Pons (tissue), 1 donor: ENCODE measurements around the gene BTLA.
"Not testable (repeated sequence)": the region's sequence is repeated elsewhere in the genome, so short reads cannot be mapped to it uniquely, and the experiment has no call there.

Source experiments
- DNase-seq: peaks from one replicate; pipeline ENCODE4 v3.0.0-alpha.2; 2016; ENCODE audit warnings: low spot score

BTLA gene

DNA sequence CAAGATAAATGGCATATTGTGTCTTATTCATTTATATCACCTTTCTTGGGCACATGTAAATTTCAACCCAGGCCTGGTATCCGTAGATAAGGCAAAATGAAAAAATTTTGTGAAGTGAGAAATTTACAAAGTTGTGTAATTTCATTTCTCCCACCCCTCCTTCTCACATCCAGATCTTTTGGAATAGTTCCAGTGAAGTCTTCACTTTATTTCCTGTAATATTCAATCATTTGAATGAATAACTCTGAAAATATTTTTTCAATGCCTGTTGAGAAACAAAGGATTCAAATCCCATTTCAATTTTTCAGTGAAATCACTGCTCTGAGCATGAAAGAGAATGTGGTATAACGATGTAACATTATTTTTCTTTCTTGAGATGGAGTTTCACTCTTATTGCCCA lies 53.4 kb downstream of the BTLA start:
- no peak for DNase-seq

DNA sequence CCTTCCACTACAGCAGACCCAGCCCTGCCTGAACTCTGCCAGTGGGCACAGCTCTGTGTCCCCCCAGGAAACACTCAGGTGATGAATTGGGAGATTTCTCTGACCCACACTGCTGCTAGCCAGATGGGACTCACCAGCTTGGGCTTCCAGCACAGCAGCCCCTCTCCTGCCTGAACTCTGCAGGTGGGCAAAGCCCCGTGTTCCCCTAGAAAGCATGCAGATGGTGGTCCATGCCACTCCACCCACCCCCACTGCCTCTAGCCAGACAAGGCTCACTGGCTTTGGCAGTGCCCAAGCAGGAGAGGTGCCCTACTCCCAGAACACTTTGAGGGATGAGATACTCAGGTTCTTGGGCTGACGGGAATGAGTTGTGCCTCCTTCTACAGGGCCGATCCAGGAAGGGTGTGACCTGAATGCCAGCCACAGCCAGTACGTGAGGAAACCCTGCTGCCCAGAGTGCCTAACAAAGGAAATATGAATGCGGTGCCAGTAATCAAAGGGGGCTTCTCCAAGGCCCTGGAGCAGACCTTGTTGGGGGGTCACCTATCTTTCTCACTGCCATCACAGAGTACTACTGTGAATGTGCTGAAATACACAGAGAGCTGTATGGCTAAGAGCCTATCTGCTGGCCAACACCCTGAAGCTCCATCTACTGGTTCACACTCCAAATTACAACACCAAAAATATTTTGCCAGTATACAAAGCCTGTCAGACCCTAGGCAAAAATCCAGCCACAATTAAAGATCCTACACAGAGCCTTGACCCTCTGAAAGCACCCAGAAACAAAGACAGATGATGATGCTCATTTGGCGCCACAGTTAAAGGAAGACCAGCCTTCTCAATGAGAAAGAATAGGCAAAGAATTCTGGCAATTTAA lies 61.9 kb downstream of the BTLA start:
- DNase-seq = no peak

DNA sequence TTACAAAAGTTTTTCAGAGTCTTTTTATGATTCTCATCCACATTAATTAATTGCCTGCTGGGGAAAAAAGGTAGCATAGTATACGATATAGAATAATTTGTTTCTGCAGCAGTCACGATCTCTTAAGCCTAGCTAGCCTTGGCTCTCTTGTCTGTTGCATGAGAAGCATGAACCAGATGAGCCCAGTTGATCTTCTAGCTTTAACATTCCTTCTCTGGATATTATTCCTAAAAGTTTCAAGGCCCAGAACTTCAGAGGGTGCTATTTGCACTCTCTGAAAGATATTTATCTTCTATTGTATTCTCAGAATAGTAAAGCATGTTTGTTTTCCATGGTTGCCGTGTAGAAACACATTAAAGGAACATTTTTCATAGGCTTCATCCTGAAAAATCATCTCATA lies 69.3 kb downstream of the BTLA start:
- DNase-seq = no peak

DNA sequence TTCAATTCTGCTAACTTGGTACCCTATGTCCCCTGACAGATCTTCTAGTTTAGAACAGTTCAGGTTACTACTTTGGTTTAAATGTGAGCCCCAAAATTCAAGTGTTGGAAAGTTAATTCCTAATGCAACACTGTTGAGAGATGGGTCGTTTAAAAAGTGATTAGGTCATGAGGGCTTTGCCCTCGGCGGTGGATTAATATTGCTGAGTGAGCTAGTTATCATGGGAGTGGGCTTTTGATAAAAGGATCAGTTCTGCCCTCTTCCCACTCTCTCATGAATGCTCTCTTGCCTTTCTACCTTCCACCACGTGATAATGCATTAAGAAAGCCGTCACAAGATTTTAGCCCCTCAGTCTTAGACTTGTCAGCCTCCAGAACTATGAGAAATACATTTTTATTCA lies 72.1 kb downstream of the BTLA start:
- DNase-seq = no peak

DNA sequence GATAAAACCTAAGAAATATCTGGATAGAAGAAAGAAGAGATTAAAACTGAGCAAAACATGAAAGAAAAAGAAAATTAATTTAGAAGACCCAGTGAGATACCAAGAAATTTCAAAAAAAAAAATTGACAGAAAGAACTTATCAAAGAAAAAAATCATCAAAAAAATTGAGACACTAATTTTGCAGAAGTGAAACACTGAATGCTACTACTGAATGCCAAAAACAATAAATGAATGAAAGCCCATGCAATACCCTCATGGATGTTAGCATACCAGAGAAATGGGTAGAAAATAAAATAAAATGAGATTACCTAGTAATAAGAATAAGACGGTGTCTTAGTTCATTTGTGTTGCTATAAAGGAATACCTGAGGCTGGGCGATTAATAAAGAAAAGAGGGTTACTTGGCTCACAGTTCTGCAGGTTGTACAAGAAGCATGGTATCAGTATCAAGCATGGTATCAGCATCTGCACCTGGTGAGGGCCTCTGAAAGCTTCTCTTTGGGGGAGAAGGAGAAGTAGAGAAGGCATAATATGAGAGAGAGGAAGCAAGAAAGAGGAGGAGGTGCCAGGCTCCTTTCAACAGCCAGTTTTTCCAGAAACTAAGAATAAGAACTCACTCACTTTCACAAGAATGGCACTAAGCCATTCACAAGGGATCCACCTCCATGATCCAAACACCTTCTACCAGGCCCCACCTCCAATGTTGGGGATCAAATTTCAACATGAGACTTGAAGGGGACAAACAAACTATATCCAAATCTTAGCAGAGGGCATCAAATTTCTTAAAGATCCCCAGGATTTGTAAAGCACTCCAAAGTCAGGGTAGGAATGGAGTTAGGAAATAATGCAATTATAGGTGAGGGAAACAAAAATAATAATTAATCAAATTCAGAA lies 73.2 kb downstream of the BTLA start:
- DNase-seq = no peak

DNA sequence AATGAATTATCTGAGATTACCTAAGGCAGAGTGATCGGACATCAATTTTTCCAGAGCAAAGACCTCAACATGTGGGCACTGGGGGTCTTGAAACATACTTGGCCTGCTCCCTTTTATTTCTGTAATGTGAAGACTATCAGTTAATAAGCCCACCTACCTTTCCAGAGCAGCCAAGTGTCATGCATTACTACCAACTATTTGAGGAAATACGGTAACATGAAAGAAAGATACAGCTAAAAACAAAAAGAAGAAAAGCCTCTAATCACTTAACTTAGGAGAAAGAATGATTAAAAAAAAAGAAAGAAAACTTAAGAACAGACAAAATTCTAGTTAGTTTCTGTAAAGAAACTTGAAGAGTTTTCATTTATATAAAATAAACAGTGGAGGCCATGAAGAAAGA lies 73.9 kb downstream of the BTLA start:
- no peak for DNase-seq

DNA sequence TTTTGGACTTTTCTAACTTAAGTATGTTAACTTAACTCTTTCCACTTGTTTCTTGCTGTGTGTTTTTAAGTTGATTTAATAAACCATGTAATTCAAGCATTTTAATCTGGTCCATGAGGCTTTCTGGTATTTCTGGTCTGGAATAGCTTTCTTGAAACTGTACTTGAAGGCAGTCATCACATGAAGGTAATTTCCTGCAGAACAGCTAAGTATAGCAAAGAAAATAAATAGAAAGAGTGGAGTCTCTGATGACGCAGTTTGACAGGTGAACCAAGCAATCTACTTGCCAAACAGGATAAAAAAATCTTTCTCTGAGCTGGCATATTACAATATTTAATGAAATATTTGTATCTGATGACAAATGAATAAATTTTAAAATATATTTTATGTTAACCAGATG lies 74.9 kb downstream of the BTLA start:
- no peak for DNase-seq

DNA sequence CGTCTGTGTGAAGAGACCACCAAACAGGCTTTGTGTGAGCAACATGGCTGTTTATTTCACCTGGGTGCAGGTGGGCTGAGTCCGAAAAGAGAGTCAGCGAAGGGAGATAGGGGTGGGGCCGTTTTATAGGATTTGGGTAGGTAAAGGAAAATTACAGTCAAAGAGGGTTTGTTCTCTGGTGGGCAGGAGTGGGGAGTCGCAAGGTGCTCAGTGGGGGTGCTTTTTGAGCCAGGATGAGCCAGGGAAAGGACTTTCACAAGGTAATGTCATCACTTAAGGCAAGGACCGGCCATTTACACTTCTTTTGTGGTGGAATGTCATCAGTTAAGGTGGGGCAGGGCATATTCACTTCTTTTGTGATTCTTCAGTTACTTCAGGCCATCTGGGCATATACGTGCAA lies 76.4 kb downstream of the BTLA start:
- DNase-seq = not testable (repeated sequence)

DNA sequence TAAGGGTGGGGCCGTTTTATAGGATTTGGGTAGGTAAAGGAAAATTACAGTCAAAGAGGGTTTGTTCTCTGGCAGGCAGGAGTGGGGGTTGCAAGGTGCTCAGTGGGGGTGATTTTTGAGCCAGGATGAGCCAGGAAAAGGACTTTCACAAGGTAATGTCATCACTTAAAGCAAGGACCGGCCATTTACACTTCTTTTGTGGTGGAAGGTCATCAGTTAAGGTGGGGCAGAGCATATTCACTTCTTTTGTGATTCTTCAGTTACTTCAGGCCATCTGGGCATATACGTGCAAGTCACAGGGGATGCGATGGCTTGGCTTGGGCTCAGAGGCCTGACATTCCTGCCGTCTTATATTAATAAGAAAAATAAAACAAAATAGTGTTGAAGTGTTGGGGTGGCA lies 80.7 kb downstream of the BTLA start:
- not testable (repeated sequence) for DNase-seq

DNA sequence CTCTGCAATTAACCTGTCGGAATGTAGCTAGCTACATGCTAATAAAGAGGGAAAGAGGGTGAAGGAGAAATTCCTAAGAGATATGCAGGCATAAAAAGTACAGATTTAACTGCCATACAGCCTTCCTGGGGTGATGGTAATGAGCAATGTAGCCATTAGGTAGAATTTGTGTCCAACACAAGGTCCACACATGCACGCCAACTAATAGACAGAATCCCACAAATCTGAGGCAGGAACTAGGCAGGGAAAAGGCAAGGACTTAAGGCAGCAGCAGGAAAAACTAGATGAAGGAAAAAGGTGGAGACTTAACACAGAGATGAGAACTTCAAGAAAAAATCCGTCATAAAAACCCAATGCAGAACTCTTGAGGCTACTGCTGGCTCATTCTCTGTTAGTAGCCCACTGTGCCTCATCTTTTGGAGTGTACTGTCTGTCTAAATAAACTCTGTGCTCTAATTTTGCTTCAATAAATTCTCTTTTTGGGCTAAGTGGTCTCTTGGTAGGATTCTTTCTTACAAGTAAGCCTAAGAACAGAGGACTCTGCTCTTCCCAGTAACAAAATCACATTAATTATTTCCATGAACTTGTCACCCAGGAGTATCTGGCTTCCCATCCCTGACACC lies 81.5 kb downstream of the BTLA start:
- no peak for DNase-seq

DNA sequence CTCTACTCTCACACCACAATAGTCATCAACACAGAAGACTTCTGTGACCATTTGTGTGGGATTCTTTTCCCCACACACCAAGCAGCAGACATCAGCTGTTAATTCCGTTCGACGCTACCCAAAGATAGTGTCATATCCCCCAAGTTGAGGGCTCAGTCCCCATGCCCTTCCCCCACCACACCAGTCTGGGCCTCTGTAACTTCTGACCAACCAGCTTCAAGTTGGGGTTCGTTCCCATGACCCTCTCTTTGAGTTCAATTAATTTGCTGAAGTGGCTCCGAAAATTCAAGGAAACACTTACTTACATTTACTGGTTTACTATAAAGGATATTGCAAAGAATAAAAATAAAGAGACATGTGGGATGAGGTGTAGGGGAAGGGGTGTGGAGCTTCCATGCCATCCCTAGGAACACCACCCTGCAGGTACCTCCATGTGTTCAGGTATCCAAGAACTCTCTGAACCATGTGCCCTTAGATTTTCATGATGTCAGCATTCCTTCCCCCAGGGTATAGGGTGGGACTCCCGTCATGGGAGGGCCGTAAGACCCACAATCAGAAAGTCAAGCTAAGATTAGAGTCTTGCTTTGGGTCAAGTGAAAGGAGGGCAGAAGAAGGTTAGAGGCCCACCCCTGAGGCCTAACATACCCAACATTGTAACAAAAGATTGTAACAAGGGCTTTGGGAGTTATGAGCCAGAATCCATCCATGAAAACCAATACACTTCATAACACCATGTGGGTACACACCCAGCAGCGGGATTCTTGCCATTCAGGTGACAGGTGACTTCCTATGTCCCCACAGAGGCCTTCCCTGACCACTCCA lies 82.7 kb downstream of the BTLA start:
- DNase-seq = no peak

DNA sequence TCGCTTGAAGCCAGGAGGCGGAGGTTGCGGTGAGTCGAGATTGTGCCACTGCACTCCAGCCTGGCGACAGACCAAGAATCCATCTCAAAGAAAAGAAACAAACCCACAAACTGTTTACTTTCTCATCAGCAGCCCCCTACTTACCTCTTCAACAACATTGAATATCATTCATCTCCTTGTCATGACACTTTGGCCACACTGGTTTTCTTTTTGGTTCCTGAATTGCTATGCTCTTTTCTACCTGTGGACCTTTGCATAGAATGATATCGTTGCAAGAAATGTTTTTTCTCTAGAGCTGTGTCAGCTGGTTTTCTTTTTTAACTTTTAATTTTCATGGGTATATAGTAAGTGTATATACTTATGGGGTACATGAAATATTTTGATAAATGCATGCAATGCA lies 83.9 kb downstream of the BTLA start:
- no peak for DNase-seq
